HepG2 (cell line): ENCODE data around the gene TUNAR. TPM values are rescaled to one million over a fixed set of nuclear protein-coding genes. Genes with fewer than 3 reads are reported as not detected.

Experiments used
- ATAC-seq: fragments of 200-7000 bp; cut with Tn5 transposase; 3 replicates; pipeline ENCODE4 v1.9.1; 2020; ENCODE audit warnings: mild to moderate bottlenecking, moderate library complexity
- BruUV-seq: library from RNA; stranded (reverse); fragments of 400-500 nt; replicated peaks from 2 replicates; lab custom pipeline; 2021; lab: Mats Ljungman, UMichigan
- CTCF ChIA-PET: fragments of 300-600 bp; formaldehyde crosslinking; extraction: SDS; loops from one replicate; lab custom pipeline; 2021; ENCODE audit warnings: low total read pairs, inconsistent platforms, low intra/inter-chr PET ratio; lab: Yijun Ruan, JAX
- POLR2A ChIA-PET: fragments of 350-600 bp; sonication (Branson Sonifier 250); formaldehyde crosslinking; loops from one replicate; lab custom pipeline; 2020; ENCODE audit warnings: antibody characterized with exemption, inconsistent platforms; lab: Yijun Ruan, JAX
- DNase-seq: peaks from one replicate; pipeline ENCODE4 v3.0.0-alpha.2; 2015; ENCODE audit warnings: low spot score
- FAIRE-seq: peaks from 3 replicates; lab custom pipeline; 2011; peaks lifted over from hg19 to GRCh38; lab: Jason Lieb, UNC
- H2AFZ ChIP-seq: one replicate; pipeline ENCODE4 v1.6.1; 2011; ENCODE audit warnings: low read length, inconsistent platforms
- H3K27ac ChIP-seq: fragments of 300-600 bp; 3 replicates; pipeline ENCODE4 v1.8.0; 2011; ENCODE audit warnings: mixed run types, mild to moderate bottlenecking, mixed read lengths, low read length, inconsistent platforms; ENCODE audit not compliant: insufficient read depth; ENCODE audit errors: extremely low read length
- H3K27me3 ChIP-seq, 2 experiments: fragments of 200-600 bp in 1 of 2; 2 replicates in 1 of 2; 3 replicates in 1 of 2; pipeline versions ENCODE4 v1.6.0 to v1.8.0; 2011; ENCODE audit warnings: low read length in 2 of 2, mild to moderate bottlenecking in 2 of 2, moderate library complexity in 2 of 2, inconsistent platforms in 1 of 2; ENCODE audit not compliant: insufficient read depth in 2 of 2, control insufficient read depth in 1 of 2
- H3K36me3 ChIP-seq, 2 experiments: fragments of 200-600 bp in 1 of 2; replicated peaks in 1 of 2; 2 replicates in 1 of 2; 3 replicates in 1 of 2; pipeline versions ENCODE4 v1.5.1 to v1.8.0; 2011; ENCODE audit warnings: low read length in 2 of 2, inconsistent platforms in 1 of 2; ENCODE audit not compliant: insufficient read depth in 2 of 2, control insufficient read depth in 1 of 2
- H3K4me1 ChIP-seq: 2 replicates; pipeline ENCODE4 v1.5.1; 2012; ENCODE audit warnings: low read length, inconsistent platforms; ENCODE audit not compliant: insufficient read depth
- H3K4me2 ChIP-seq: 2 replicates; pipeline ENCODE4 v1.6.0; 2011; ENCODE audit warnings: low read depth, low read length, inconsistent platforms
- H3K4me3 ChIP-seq, 3 experiments: fragments of 200-600 bp in 1 of 3; sonication (generic), shearing (Covaris generic) in 1 of 3; replicated peaks in 1 of 3; 2 replicates each; pipeline ENCODE4 v1.5.1; 2011 to 2016; ENCODE audit warnings: low read length in 3 of 3, inconsistent platforms in 2 of 3, low read depth in 2 of 3, mild to moderate bottlenecking in 2 of 3, control low read depth in 1 of 3, mixed read lengths in 1 of 3; ENCODE audit not compliant: insufficient read depth in 1 of 3
- H3K79me2 ChIP-seq: one replicate; pipeline ENCODE4 v1.6.1; 2011; ENCODE audit warnings: low read length, inconsistent platforms; ENCODE audit not compliant: insufficient read depth
- H3K9ac ChIP-seq: 2 replicates; pipeline ENCODE4 v1.6.0; 2011; ENCODE audit warnings: mild to moderate bottlenecking, low read depth, low read length, inconsistent platforms; ENCODE audit not compliant: insufficient read depth
- H3K9me3 ChIP-seq: 2 replicates; pipeline ENCODE4 v1.5.1; 2012; ENCODE audit warnings: mild to moderate bottlenecking, low read length
- H4K20me1 ChIP-seq: 2 replicates; pipeline ENCODE4 v1.6.0; 2011; ENCODE audit warnings: inconsistent platforms, mild to moderate bottlenecking, low read length, moderate library complexity; ENCODE audit not compliant: insufficient read depth
- DRAP1 ChIP-seq: IDR thresholded peaks from 2 replicates; pipeline ENCODE4 v1.6.1; 2016; ENCODE audit warnings: missing genetic modification reagents, missing compliant biosample characterization
- ESRRA ChIP-seq: sonication (generic); formaldehyde crosslinking; IDR thresholded peaks from 2 replicates; pipeline ENCODE4 v1.5.1; 2020; ENCODE audit warnings: mild to moderate bottlenecking, low read depth, missing genetic modification reagents
- GMEB2 ChIP-seq: IDR thresholded peaks from 2 replicates; pipeline ENCODE4 v1.6.1; 2016; ENCODE audit warnings: missing biosample characterization, missing genetic modification reagents, low read depth
- HMG20A ChIP-seq: IDR thresholded peaks from 2 replicates; pipeline ENCODE4 v1.6.1; 2016; ENCODE audit warnings: borderline replicate concordance
- MED1 ChIP-seq: sonication (generic); formaldehyde crosslinking; IDR thresholded peaks from 2 replicates; pipeline ENCODE4 v1.4.0; 2020; ENCODE audit warnings: missing genetic modification reagents
- NCOR1 ChIP-seq: fragments of 200-600 bp; sonication (generic); IDR thresholded peaks from 2 replicates; pipeline ENCODE4 v1.7.0; 2017; ENCODE audit warnings: antibody characterized with exemption, low read length, borderline replicate concordance
- NFYC ChIP-seq: IDR thresholded peaks from 2 replicates; pipeline ENCODE4 v1.6.1; 2016; ENCODE audit warnings: missing genetic modification reagents, missing compliant biosample characterization
- ZFY ChIP-seq: sonication (generic); formaldehyde crosslinking; IDR thresholded peaks from 2 replicates; pipeline ENCODE4 v1.4.0; 2020; ENCODE audit warnings: missing genetic modification reagents
- ZNF562 ChIP-seq: sonication (generic); formaldehyde crosslinking; IDR thresholded peaks from 2 replicates; pipeline ENCODE4 v1.8.0; 2022; ENCODE audit warnings: missing genetic modification reagents, borderline replicate concordance
- ZNF724P ChIP-seq: sonication (generic); formaldehyde crosslinking; IDR thresholded peaks from 2 replicates; pipeline ENCODE4 v1.8.0; 2022; ENCODE audit warnings: missing genetic modification reagents, borderline replicate concordance
- ZNF75D ChIP-seq: sonication (generic); formaldehyde crosslinking; IDR thresholded peaks from 2 replicates; pipeline ENCODE4 v1.8.1; 2023; ENCODE audit warnings: missing genetic modification reagents, mild to moderate bottlenecking, borderline replicate concordance
- WGBS: methylation state at CpG from one replicate; pipeline ENCODE4 v1.1.6; 2017; ENCODE audit warnings: low lambda C conversion rate; 5-methylcytosine and 5-hydroxymethylcytosine counted together
- in situ Hi-C: cut with HindIII; loops from 2 replicates; pipeline ENCODE4 v1.10.0; 2017; ENCODE audit warnings: low pct_unique_long_range_greater_than_20kb; ENCODE audit not compliant: extremely low pct_ligation_motif_present
- intact Hi-C: fragments of 100-400 bp; cut with micrococcal nuclease; formaldehyde crosslinking; loops from one replicate; pipeline ENCODE4 v1.10.0; 2022; ENCODE audit not compliant: unreplicated experiment
- polyA plus RNA-seq, 8 experiments: library from polyadenylated mRNA; depleted of rRNA in 3 of 8; stranded (reverse) in 7 of 8; unstranded in 1 of 8; fragments of >200 nt; fragmentation: Illumina TruSeq in 4 of 8; extraction: Trizol in 4 of 8; gene quantifications; 2 replicates each; pipeline versions ENCODE4 v1.2.1 to v1.2.3, GENCODE V29; 2011 to 2016; ENCODE audit warnings: low read depth in 4 of 8, missing spikeins in 1 of 8, mixed read lengths in 1 of 8; ENCODE audit not compliant: insufficient read depth in 1 of 8
- total RNA-seq, 5 experiments: library from RNA; depleted of rRNA; stranded (reverse); fragments of >200 nt; fragmentation: Illumina TruSeq; extraction: Trizol; gene quantifications; 2 replicates each; pipeline ENCODE4 v1.2.3, GENCODE V29; 2016; ENCODE audit warnings: low read depth in 1 of 5

The TUNAR gene
- total and polyA plus RNA-seq, 2 of the 13 experiments (the other 11 are each of a cell fraction or from before 2014, with no cell fraction given) = not detected

- H3K9ac ChIP-seq = no peak overlapping the region
- no TSS peak for BruUV-seq
- POLR2A ChIA-PET = no interaction called here
- no peak overlapping the region for H3K4me2 ChIP-seq
- in situ Hi-C loops = no loop called here
- H3K36me3 ChIP-seq = no peaks in the 10 kb centered on the region
- H3K4me3 ChIP-seq = no peak overlapping the region
- H3K27me3 ChIP-seq = peaks cover 0 to 8% of the 10 kb centered on the region in 2 experiments; a peak in 2 of 5 replicates
- FAIRE-seq (no peak), DNase-seq (no peak), ATAC-seq (no peak)
- TF ChIP-seq HMG20A (CRISPR knock-in tag) (no peak), DRAP1 (CRISPR knock-in tag) (no peak), ZFY (CRISPR knock-in tag) (no peak), MED1 (CRISPR knock-in tag) (no peak), ZNF75D (CRISPR knock-in tag) (no peak), NFYC (no peak), ZNF724P (CRISPR knock-in tag) (no peak), ZNF562 (CRISPR knock-in tag) (no peak), GMEB2 (CRISPR knock-in tag) (no peak), NCOR1 (no peak), ESRRA (CRISPR knock-in tag) (no peak)
- CTCF ChIA-PET = no interaction called here
- 2% methylated on average over 6 of the region's 6 CpGs for WGBS
- intact Hi-C loops = no loop called here
- no peaks in the 10 kb centered on the region for H3K9me3 ChIP-seq
- H2AFZ ChIP-seq = no peak overlapping the region
- no peaks in the 10 kb centered on the region for H3K79me2 ChIP-seq
- no peaks in the 10 kb centered on the region for H3K4me1 ChIP-seq
- no peak overlapping the region for H3K27ac ChIP-seq
- H4K20me1 ChIP-seq = no peaks in the 10 kb centered on the region
Observed at GRCh38 chr14:95869776-95870175, 6.9 kb upstream of the TUNAR start.
